HG03045 (cell line): ENCODE results near the gene CD160.
A peak's percentile ranks its signal among the peaks of the same experiment; 100 is the strongest.
"Not testable (repeated sequence)": the region's sequence is repeated elsewhere in the genome, so short reads cannot be mapped to it uniquely, and the experiment has no call there.

Experiments
- ATAC-seq: cut with Tn5 transposase; IDR thresholded peaks from one replicate; pipeline ENCODE4 v1.9.1; 2021; ENCODE audit warnings: mild to moderate bottlenecking, moderate library complexity; ENCODE audit not compliant: unreplicated experiment

Gene CD160

DNA sequence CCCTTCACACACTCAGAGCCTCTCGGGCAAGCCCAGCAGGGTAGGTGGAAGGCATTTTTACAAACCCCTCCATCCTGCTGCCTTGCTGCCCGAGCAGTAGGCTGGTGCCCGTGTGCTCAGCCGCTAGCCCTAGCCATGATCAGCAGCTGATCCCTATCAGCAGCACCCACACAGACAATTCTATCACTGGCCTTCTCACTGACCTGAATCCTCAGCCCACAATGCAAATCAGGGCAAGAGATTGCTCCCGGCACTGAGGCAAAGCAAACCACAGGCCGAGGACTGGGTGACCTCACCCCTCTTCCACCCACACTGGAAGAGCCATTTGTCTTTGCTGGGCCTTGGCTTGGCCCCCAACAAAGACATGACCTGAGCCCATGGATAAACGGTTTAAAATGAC is 11.2 kb upstream of the CD160 start:
- ATAC-seq: no peak

DNA sequence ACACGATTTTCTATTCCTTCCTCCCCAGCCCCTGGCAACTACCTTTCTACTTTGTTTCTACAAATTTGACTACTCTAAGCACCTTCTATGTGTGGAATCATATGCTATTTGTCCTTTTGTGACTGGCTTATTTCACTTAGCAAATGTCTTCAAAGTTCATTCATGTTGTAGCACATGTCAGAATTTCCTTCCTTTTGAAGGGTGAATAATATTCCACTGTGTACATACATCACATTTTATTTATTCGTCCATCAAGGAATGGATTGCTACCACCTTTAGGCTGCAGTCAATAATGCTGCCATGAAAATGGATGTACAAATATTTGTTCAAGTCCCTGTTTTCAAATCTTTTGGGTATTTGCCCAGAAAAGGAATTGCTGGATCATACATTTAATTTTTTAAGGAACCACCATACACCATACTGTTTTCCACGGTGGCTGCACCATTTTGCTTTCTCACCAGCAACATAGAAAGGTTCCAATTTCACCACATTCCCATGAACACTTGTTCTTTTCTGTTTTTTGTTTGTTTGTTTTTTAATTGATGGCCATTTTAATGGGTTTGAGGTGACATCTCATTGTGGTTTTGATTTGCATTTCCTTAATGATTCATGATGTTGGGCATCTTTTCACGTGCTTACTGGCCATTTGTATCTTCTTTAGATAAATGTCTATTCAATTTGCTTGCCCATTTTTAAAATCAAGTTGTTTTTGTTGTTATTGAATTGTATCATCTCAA is 8.8 kb upstream of the CD160 start:
- ATAC-seq: no peak

- no peak for ATAC-seq
These were observed 8.1 kb upstream of the CD160 start for GRCh38 chr1:145711213-145711651.

- no peak for ATAC-seq
These were observed 4.7 kb upstream of the CD160 start for GRCh38 chr1:145714524-145715111.

- no peak for ATAC-seq
These were observed 2.5 kb upstream of the CD160 start for GRCh38 chr1:145716641-145717345.

GRCh38 chr1:145717833-145718232 is 1.5 kb upstream of the CD160 start:
- no peak for ATAC-seq

DNA sequence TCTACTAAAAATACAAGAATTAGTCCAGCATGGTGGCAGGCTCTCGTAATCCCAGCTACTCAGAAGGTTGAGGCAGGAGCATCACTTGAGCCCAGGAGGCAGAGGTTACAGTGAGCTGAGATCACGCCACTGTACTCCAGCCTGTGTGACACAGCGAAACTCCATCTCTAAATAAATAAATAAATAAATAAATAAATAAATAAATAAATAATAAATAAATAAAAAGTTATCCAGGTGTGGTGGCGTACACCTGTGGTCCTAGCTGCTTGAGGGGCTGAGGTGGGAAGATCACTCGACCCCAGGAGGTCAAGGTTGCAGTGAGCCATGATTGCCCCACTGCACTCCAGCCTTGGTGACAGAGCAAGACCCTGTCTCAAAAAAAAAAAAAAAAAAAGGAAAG is 834 bp upstream of the CD160 start:
- not testable (repeated sequence) for ATAC-seq

GRCh38 chr1:145720556-145720877 is 1.2 kb downstream of the CD160 start:
- ATAC-seq: no peak

DNA sequence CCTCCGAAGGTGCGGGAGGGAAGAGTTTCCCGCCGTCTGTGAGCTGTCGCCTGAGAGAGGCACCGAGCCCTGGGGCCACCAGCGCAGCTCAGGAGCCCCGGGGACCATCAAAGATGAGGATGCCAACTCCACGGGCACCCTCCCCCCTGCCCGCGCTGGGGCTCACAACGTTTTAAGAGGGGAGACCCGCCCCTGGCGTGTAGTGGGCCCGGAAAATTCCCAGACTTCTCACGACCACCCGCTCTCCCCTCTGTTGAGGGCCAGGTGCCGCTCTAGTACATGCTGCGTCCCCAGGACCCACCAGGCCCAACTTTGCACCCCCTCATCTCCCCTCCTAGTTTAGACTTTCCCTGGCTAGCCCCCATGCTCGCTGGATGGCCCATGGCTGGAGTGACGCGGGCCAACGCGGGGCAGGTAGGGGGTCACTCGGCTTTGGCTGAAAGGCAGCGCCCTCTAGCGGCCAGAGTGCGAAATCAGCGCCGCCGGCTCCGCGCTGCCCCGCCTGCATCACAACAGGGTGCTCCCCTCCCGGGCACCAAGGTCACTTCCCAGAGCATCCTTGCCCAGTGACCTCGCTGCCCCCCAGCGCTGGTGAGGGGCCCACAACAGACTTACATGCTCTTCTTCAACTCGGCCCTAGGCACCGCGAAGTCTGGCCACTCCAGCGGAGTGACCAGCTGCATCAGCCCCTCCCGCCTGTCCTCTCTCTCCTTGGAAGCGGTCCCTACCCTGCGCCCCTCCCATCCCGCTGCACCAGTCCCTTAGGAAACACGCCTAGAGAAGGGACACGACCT is 1.8 kb downstream of the CD160 start:
- peak; percentile 61 for ATAC-seq

DNA sequence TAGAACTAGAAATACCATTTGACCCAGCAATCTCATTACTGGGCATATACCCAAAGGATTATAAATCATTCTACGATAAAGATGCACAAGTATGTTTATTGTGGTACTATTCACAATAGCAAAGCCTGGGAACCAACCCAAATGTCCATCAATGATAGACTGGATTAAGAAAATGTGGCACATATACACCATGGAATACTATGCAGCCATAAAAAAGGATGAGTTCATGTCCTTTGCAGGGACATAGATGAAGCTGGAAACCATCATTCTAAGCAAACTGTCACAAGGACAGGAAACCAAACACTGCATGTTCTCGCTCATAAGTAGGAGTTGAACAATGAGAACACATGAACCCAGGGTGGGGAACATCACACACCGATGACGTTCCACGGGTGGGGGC is 6.9 kb downstream of the CD160 start:
- ATAC-seq: not testable (repeated sequence)

DNA sequence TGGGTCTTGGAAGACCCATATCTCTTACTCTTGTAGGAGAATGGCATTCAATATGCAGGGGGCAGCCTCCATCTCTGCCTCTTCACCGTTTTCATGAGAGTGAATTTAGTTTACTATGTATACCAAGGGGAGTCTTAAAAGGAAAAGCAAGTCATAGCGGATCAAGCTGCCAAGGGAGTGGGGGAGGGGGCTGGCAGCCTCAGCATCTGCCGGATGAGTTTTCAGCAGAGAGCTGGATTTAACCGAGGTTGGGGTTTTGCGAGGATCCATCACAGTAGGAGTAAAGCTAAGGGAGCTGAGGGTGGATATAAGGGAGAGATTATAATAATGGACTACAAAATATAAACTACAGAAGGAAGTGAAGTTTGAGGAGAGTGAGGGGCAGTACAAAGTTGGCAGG is 9.9 kb downstream of the CD160 start:
- ATAC-seq: no peak

- ATAC-seq: no peak
These were observed 10.6 kb downstream of the CD160 start for GRCh38 chr1:145729666-145730436.

DNA sequence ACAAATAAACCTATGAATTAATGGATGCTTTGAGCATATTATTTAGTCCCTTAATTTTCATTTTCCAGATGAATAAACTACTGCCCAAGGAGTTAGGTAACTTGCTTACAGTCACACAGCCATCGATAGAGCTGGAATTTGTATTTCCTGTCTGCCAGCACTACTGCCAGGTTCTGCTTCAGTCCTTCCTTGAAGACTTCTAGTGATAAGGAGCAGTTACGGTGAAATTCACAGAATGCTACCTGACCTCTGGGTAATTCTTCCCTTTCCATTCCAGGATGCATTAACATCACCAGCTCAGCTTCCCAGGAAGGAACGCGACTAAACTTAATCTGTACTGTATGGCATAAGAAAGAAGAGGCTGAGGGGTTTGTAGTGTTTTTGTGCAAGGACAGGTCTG is 11.2 kb downstream of the CD160 start:
- ATAC-seq: no peak

- no peak for ATAC-seq
These were observed 11.6 kb downstream of the CD160 start for GRCh38 chr1:145730900-145731299.

DNA sequence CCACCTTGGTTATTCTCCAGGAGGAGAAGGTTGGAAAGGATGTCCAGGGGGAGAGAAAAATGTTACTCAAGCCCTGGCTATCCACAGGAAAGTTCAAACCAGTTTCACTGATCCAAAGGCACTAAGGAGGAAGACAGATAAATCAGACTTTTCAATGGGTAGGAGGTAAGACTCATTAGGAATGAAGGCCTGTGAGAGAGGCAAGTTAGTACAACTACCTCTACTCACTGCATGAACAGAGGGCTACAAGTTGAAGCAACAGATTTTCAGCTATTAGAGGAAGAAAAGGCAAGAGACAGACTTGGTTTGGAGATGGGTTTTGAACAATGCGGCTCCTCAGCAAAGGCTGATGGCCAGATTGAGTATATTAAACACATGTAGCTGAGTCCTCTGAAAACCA is 16.9 kb downstream of the CD160 start:
- no peak for ATAC-seq

DNA sequence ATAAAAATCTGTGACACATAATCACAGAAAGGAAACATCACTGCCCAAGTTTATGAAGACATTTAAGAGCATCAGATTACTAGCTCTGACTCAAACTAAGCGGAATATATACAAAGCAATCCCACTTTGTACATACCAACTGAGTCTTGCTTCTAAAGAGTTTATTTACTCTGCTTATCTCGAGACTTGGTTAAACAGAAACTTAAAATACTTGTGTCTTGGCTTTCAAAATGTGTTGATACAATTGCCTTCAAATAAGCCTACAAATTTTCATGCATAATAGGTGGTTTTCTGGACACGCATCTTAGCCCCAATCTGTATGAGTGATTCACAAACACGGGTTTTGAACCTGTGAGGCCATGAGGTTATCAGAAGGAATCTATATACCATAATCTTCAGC is 21.0 kb downstream of the CD160 start:
- no peak for ATAC-seq

DNA sequence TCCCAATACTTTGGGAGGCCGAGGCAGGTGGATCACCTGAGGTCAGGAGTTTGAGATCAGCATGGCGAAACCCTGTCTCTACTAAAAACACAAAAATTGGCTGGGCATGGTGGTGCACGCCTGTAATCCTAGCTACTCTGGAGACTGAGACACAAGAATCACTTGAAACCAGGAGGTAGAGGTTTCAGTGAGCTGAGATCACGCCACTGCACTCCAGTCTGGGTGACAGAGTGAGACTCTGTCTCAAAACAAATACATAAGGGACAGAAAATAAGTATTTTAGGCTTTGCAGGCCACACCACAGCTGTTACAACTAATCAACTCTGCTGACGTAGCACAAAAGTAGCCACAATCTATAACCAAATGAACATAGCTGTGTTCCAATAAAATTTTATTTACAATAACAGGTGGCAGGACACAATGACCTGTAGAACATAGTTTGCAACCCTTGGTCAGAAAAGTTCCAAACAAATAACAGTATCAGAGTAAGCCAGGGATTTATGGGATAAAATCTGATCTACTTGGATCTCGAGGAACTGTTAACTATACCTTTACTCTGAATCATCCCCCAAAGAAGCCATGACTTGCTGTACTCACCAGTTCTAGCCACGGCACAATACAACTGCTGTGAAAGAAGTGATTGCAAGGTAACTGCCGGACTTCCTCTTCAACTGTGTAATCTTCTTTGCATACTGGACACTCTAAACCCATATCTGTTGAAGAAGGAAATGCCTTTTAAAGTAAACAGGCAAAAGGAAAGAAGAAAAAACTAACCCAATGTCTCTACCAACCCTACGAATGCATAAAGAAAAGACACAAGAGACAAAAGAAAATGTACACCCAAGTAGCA is 28.3 kb downstream of the CD160 start:
- no peak for ATAC-seq

- ATAC-seq: no peak
These were observed 31.1 kb downstream of the CD160 start for GRCh38 chr1:145750426-145750825.

DNA sequence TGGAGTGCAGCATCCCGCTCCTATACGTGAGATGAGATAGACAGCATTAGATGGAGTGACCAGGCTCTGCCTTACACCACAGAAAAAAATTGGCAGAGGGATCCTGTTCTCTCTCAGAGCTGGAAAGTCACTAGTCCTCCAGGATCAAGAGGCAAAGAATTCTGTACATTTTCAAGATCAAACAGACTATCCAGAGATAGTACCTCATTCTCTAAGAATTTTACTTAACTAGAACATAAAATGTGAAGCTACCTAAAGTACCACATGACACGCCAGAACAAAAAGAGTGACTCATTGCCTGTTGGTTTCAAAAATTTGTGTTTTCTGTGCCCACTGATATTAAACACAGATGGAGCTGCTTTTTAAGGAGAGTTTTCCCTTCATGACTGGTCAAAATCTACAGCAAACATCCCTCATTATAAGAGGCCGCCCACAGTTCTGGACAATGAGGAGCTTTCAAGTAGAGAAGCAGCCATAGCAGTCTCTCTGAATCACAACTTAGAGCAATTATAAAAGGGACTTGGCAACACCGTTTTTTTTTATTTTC is 32.3 kb downstream of the CD160 start:
- ATAC-seq: no peak

- no peak for ATAC-seq
These were observed 38.1 kb downstream of the CD160 start for GRCh38 chr1:145757420-145757819.
